Measurements from ENCODE around the gene BPIFB6. TPM values are rescaled to one million over a fixed set of nuclear protein-coding genes. Genes with fewer than 3 reads are reported as not detected.

Gene BPIFB6
- total RNA-seq, 1 experiment from 2014 or later = not detected

DNA sequence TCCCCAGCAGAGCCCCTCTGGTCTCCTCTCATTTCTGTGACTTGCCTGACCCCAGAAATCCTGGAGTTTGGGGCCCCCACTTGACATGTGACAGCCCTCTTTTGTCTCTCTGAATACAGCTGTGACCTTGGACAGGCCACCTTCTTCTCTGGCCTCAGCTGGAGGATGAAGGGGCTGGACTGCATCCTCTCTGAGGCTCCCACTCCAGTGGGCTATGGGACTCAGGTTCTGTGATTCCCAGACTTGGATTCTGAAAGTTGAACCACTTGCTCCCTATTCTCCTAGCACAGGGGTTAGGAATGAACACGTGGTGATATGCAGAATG is 31.3 kb downstream of the BPIFB6 start:
- ChIA-PET CTCF (no interaction called here), POLR2A (ENCODE audit: unreplicated experiment) (interaction anchor here (0.5 kb wide), 1 partner anchor 50 kb away, joined by 4 read pairs; no protein-coding TSS in a partner anchor)
- Histone ChIP-seq H3K4me1 (ENCODE audit: insufficient read depth, low read length) (no peaks in the 10 kb centered on the region), H3K79me2 (ENCODE audit: low read length) (no peaks in the 10 kb centered on the region), H3K9ac (ENCODE audit: low read length) (no peak overlapping the region), H3K27ac (ENCODE audit: low read length) (no peak overlapping the region), H4K20me1 (ENCODE audit: low read length) (no peaks in the 10 kb centered on the region), H3K4me3 (ENCODE audit: low read length) (no peak overlapping the region), H2AFZ (ENCODE audit: low read length) (no peak overlapping the region), H3K9me2 (replicated peaks; ENCODE audit: low read length) (no peaks in the 10 kb centered on the region), H3K36me3 (ENCODE audit: low read depth, low read length) (no peaks in the 10 kb centered on the region), H3K9me3 (ENCODE audit: low read length) (no peaks in the 10 kb centered on the region), H3F3A (ENCODE audit: low read length, unreplicated experiment) (no peaks in the 10 kb centered on the region), H3K27me3 (ENCODE audit: low read length) (peaks cover 28% of the 10 kb centered on the region), H3K4me2 (ENCODE audit: low read length) (no peak overlapping the region)
- DNase-seq (no peak), ATAC-seq (no peak)
- BruUV-seq (replicated peaks) = no TSS peak
- intact Hi-C loops (cut with micrococcal nuclease) = no loop called here
- no peak for TF ChIP-seq EZH2phosphoT487 (IDR thresholded peaks at IDR 0.05; ENCODE audit: borderline replicate concordance, low read length)
- no peak for TF ChIP-seq EZH2 (IDR thresholded peaks at IDR 0.05; ENCODE audit: low read length, unreplicated experiment)
- TF ChIP-seq, protein P1, sequence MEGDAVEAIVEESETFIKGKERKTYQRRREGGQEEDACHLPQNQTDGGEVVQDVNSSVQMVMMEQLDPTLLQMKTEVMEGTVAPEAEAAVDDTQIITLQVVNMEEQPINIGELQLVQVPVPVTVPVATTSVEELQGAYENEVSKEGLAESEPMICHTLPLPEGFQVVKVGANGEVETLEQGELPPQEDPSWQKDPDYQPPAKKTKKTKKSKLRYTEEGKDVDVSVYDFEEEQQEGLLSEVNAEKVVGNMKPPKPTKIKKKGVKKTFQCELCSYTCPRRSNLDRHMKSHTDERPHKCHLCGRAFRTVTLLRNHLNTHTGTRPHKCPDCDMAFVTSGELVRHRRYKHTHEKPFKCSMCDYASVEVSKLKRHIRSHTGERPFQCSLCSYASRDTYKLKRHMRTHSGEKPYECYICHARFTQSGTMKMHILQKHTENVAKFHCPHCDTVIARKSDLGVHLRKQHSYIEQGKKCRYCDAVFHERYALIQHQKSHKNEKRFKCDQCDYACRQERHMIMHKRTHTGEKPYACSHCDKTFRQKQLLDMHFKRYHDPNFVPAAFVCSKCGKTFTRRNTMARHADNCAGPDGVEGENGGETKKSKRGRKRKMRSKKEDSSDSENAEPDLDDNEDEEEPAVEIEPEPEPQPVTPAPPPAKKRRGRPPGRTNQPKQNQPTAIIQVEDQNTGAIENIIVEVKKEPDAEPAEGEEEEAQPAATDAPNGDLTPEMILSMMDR (conservative IDR thresholded peaks at IDR 0.05; ENCODE audit: low read depth, low read length) = no peak

DNA sequence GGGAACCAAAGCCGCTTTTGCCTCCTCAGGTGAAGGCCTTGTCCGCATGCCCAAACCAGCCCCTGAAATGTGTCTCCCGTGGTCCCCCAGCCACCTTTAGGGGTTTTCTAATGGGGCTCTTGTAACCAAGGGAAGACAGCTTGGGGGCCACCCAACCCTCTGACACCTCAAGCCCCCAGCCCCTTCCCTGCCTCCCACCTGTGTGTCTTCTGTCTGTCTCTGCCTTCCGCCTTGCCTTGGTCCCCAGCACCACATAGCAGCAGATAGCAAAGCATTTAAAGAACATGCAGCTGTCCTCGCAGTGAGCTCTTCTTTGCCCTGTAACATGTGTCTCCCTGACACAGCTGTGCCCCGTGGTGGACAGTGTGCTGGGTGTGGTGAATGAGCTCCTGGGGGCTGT is 31.8 kb downstream of the BPIFB6 start:
- H3K36me3 ChIP-seq (ENCODE audit: low read depth, low read length) = no peaks in the 10 kb centered on the region
- DNase-seq = no peak
- CTCF ChIA-PET = no interaction called here
- H3K9me2 ChIP-seq (replicated peaks; ENCODE audit: low read length) = no peaks in the 10 kb centered on the region
- H2AFZ ChIP-seq (ENCODE audit: low read length) = no peak overlapping the region
- intact Hi-C loops (cut with micrococcal nuclease) = no loop called here
- H3K9me3 ChIP-seq (ENCODE audit: low read length) = no peaks in the 10 kb centered on the region
- H3K9ac ChIP-seq (ENCODE audit: low read length) = no peak overlapping the region
- no peaks in the 10 kb centered on the region for H3K79me2 ChIP-seq (ENCODE audit: low read length)
- no peak overlapping the region for H3K4me2 ChIP-seq (ENCODE audit: low read length)
- no peak for TF ChIP-seq EZH2phosphoT487 (IDR thresholded peaks at IDR 0.05; ENCODE audit: borderline replicate concordance, low read length)
- no peak for TF ChIP-seq EZH2 (IDR thresholded peaks at IDR 0.05; ENCODE audit: low read length, unreplicated experiment)
- TF ChIP-seq, protein P1 (conservative IDR thresholded peaks at IDR 0.05; ENCODE audit: low read depth, low read length) = no peak
- H3K4me3 ChIP-seq (ENCODE audit: low read length) = no peak overlapping the region
- H4K20me1 ChIP-seq (ENCODE audit: low read length) = no peaks in the 10 kb centered on the region
- no peak overlapping the region for H3K27ac ChIP-seq (ENCODE audit: low read length)
- no peak for ATAC-seq
- BruUV-seq (replicated peaks) = no TSS peak
- POLR2A ChIA-PET (ENCODE audit: unreplicated experiment) = interaction anchor here (0.5 kb wide), 1 partner anchor 51 kb away, joined by 4 read pairs; no protein-coding TSS in a partner anchor
- H3K27me3 ChIP-seq (ENCODE audit: low read length) = peaks cover 33% of the 10 kb centered on the region
- H3K4me1 ChIP-seq (ENCODE audit: insufficient read depth, low read length) = no peaks in the 10 kb centered on the region
- H3F3A ChIP-seq (ENCODE audit: low read length, unreplicated experiment) = no peaks in the 10 kb centered on the region

DNA sequence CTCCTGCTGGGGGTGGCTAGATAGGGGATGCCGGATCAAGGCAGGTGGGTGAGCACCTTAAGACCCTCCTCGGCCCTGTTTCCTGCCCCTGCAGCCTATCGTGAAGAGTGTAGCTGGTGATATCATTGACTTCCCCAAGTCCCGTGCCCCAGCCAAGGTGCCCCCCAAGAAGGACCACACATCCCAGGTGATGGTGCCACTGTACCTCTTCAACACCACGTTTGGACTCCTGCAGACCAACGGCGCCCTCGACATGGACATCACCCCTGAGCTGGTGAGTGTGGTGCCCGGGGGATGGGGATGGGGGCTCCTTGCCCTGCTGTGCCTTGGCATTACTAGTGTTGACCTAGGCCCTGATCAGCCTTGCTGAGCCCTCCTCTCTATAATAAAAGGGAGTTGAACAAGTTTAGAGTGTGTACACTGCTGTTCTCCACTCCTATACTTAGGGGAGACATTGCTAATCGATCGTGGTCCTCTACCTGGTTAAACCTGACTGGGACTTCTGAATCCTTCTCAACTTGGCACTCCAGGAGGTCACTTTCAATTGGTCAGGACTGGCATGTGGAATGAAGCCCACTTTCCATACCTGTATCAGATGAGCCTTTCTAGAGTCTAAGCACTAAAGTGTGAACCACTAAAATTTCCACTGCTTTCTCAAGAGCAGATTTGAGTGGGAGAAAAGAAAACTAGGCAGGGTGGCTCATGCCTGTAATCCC is 33.3 kb downstream of the BPIFB6 start:
- Histone ChIP-seq H3K36me3 (ENCODE audit: low read depth, low read length) (no peaks in the 10 kb centered on the region), H3K27me3 (ENCODE audit: low read length) (peaks cover 45% of the 10 kb centered on the region), H3F3A (ENCODE audit: low read length, unreplicated experiment) (no peaks in the 10 kb centered on the region), H3K9me2 (replicated peaks; ENCODE audit: low read length) (no peaks in the 10 kb centered on the region), H2AFZ (ENCODE audit: low read length) (no peak overlapping the region), H3K9ac (ENCODE audit: low read length) (no peak overlapping the region), H3K79me2 (ENCODE audit: low read length) (no peaks in the 10 kb centered on the region), H3K4me1 (ENCODE audit: insufficient read depth, low read length) (no peaks in the 10 kb centered on the region), H3K27ac (ENCODE audit: low read length) (no peak overlapping the region), H4K20me1 (ENCODE audit: low read length) (no peaks in the 10 kb centered on the region), H3K9me3 (ENCODE audit: low read length) (no peaks in the 10 kb centered on the region), H3K4me2 (ENCODE audit: low read length) (no peak overlapping the region), H3K4me3 (ENCODE audit: low read length) (no peak overlapping the region)
- no TSS peak for BruUV-seq (replicated peaks)
- POLR2A ChIA-PET (ENCODE audit: unreplicated experiment) = no interaction called here
- DNase-seq = no peak
- ATAC-seq = no peak
- TF ChIP-seq EZH2 (IDR thresholded peaks at IDR 0.05; ENCODE audit: low read length, unreplicated experiment) (no peak), EZH2phosphoT487 (IDR thresholded peaks at IDR 0.05; ENCODE audit: borderline replicate concordance, low read length) (no peak)
- TF ChIP-seq, protein P1 (conservative IDR thresholded peaks at IDR 0.05; ENCODE audit: low read depth, low read length) = no peak
- CTCF ChIA-PET = no interaction called here
- intact Hi-C loops (cut with micrococcal nuclease) = no loop called here

Measured in PC-3 (cell line).